ENCODE measurements around the gene ZNF280A.

GRCh38 chr22:22523494-22523893 is 3.4 kb upstream of the ZNF280A start:
- TF ChIP-seq CTCF (IDR thresholded peaks at IDR 0.05 in 2 of 3, conservative IDR thresholded peaks at IDR 0.05 in 1 of 3; ENCODE audit: borderline replicate concordance in 1 of 3, insufficient read depth in 1 of 3, low read depth in 2 of 3, low read length in 2 of 3) = no peak
- TF ChIP-seq, protein P1, sequence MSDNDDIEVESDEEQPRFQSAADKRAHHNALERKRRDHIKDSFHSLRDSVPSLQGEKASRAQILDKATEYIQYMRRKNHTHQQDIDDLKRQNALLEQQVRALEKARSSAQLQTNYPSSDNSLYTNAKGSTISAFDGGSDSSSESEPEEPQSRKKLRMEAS (IDR thresholded peaks at IDR 0.05) = no peak
- no peak for TF ChIP-seq JUND (IDR thresholded peaks at IDR 0.05)
- TF ChIP-seq POLR2AphosphoS5 (IDR thresholded peaks at IDR 0.05; ENCODE audit: low read depth, low read length) = no peak
- TF ChIP-seq, protein P2, sequence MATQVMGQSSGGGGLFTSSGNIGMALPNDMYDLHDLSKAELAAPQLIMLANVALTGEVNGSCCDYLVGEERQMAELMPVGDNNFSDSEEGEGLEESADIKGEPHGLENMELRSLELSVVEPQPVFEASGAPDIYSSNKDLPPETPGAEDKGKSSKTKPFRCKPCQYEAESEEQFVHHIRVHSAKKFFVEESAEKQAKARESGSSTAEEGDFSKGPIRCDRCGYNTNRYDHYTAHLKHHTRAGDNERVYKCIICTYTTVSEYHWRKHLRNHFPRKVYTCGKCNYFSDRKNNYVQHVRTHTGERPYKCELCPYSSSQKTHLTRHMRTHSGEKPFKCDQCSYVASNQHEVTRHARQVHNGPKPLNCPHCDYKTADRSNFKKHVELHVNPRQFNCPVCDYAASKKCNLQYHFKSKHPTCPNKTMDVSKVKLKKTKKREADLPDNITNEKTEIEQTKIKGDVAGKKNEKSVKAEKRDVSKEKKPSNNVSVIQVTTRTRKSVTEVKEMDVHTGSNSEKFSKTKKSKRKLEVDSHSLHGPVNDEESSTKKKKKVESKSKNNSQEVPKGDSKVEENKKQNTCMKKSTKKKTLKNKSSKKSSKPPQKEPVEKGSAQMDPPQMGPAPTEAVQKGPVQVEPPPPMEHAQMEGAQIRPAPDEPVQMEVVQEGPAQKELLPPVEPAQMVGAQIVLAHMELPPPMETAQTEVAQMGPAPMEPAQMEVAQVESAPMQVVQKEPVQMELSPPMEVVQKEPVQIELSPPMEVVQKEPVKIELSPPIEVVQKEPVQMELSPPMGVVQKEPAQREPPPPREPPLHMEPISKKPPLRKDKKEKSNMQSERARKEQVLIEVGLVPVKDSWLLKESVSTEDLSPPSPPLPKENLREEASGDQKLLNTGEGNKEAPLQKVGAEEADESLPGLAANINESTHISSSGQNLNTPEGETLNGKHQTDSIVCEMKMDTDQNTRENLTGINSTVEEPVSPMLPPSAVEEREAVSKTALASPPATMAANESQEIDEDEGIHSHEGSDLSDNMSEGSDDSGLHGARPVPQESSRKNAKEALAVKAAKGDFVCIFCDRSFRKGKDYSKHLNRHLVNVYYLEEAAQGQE (IDR thresholded peaks at IDR 0.05; ENCODE audit: low read depth) = no peak
- TF ChIP-seq SP1 (IDR thresholded peaks at IDR 0.05; ENCODE audit: low read depth) = no peak
- TF ChIP-seq POLR2A (IDR thresholded peaks at IDR 0.05; ENCODE audit: borderline replicate concordance, extremely low read depth, insufficient read depth, insufficient read length) = no peak
- no peak for TF ChIP-seq CEBPB (IDR thresholded peaks at IDR 0.05; ENCODE audit: low read depth)
- no peak for TF ChIP-seq EZH2phosphoT487 (IDR thresholded peaks at IDR 0.05; ENCODE audit: borderline replicate concordance)
- no peak for TF ChIP-seq EZH2 (IDR thresholded peaks at IDR 0.05)
- TF ChIP-seq TCF7L2 (IDR thresholded peaks at IDR 0.05; ENCODE audit: borderline replicate concordance, extremely low read depth, insufficient read depth, insufficient read length) = no peak
- TF ChIP-seq YY1 (IDR thresholded peaks at IDR 0.05; ENCODE audit: extremely low read depth, insufficient replicate concordance, low read depth, low read length) = no peak
- TF ChIP-seq FOSL1 (IDR thresholded peaks at IDR 0.05; ENCODE audit: low read depth) = no peak
